C4-2B (cell line): ENCODE results near the gene RWDD3.

Experiments used
- CTCF ChIP-seq: fragments of 450-650 bp; conservative IDR thresholded peaks from 2 replicates; pipeline ENCODE4 v1.5.1; 2017; ENCODE audit warnings: mild to moderate bottlenecking
- ZFX ChIP-seq: fragments of 450-650 bp; IDR thresholded peaks from 2 replicates; pipeline ENCODE4 v1.6.1; 2017

DNA sequence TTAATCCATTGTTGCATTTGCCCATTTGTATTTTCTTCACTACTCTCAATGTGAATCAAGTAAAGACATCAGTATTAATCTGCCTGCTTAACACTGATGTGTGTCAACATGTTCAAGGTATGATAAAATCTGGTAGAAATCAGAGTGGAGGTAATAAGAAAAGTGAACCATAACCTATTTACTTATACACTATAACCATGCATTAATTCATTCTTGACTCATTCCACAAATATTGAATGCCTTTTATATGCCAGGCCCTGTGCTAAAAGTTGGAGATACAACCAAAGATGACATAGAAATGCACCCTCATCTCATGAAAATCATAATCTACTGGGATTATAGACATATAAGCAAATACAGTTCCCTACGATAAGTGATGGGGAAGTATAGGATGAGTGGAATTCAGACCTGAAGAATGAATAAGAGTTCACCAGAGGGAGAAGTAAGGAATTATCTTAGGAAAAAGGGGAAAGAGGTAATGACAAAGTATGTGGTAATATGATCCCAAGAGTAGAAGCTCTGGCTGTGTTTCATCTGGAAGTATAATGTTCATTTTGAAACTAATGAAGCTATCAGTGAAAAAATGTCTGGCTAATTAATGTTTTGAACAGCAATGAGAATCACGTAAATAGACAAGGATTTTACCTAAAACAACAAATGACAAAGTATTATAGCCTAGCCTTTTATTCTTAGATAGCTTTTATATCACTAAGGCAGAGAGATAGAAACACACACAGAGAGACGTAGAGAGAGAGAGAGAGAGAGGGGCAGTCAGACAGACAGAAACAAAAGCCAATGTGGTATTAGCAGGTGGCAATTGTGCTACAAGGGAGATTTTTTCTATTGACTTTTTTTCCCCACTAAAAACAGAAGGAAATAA, 7.0 kb upstream of the RWDD3 start:
- TF ChIP-seq CTCF (no peak), ZFX (no peak)
